HFFc6 (cell line): Measurements from ENCODE around the gene ACACB. TPM values are rescaled to one million over a fixed set of nuclear protein-coding genes. Genes with fewer than 3 reads are reported as not detected.

Source experiments
- DNase-seq: peaks from one replicate; pipeline ENCODE4 v3.0.0-alpha.2; 2018
- H3K27ac Mint-ChIP-seq: 2 replicates; pipeline ENCODE4 v1.8.0; 2020; ENCODE audit warnings: mild to moderate bottlenecking, mixed read lengths
- H3K27me3 Mint-ChIP-seq: 2 replicates; pipeline ENCODE4 v1.8.0; 2021; ENCODE audit warnings: mild to moderate bottlenecking, moderate library complexity, mixed read lengths; ENCODE audit not compliant: insufficient read depth
- H3K36me3 Mint-ChIP-seq: 2 replicates; pipeline ENCODE4 v1.8.0; 2021; ENCODE audit warnings: low read depth, mixed read lengths
- H3K4me1 Mint-ChIP-seq: 2 replicates; pipeline ENCODE4 v1.8.0; 2020; ENCODE audit warnings: low read depth, mixed read lengths
- H3K4me3 Mint-ChIP-seq: 2 replicates; pipeline ENCODE4 v1.8.0; 2020; ENCODE audit warnings: mild to moderate bottlenecking, moderate library complexity, mixed read lengths
- H3K9me3 Mint-ChIP-seq: 2 replicates; pipeline ENCODE4 v1.8.0; 2020; ENCODE audit warnings: mild to moderate bottlenecking, mixed read lengths
- total RNA-seq, 6 experiments: library from RNA; stranded (reverse); fragmentation: NEBNext Ultra II Directional; extraction: Animal tissue kit (Norgen Biotek cat#: 25700); gene quantifications; 2 replicates in 1 of 6; 3 replicates in 5 of 6; pipeline ENCODE4 v1.2.3, GENCODE V29; 2021
- TF ChIP-seq, protein P1 (sequence below): fragments of 200-600 bp; sonication (generic); IDR thresholded peaks from 2 replicates; pipeline ENCODE4 v1.5.0; 2021; ENCODE audit warnings: antibody characterized with exemption, mild to moderate bottlenecking

Gene ACACB
- total RNA-seq, 6 experiments from 2014 or later, result 1.0 to 2.1 (median 1.3) TPM

DNA sequence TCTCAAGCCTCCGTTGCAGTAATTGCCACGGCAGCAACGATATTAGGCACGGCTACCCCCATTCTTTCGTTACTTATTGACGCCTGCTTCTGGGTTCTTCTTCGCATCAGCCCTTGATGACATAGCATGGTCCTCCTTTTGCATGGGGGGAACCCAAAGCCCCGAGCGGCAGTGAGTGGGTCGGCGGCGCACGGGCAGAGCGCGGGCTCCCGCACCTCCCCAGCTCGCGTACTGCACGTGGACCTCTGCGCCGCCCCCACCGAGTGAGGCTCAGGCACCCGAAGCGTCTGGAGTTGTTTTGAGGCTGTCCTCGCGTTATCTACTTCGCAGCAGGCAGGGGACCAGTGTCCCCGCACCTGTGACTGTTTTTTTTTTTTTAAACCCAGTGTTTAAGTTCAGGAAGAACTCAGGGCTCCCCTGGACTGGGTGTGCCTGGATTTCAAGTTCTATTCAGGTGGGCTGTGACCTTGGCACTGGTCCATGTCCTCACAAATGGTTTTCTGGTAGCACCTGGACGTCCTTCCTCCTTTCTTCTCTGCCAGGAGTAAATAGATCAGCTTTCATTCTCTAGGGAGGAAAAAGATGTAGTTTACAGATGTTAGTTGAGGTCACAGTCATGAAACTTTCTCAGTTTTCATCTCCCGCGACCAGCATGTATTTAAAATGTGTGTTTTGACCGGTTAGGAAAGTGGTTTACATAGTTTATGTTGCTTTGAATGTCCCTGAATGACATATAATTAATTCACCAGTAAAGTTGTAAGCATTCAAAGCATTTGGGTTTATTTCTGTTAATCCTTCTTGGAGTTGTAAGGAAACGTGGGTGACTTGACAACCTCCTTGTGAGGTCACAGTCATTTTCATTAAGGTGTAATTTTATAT, 194.1 kb downstream of the ACACB start:
- Mint-ChIP-seq H3K9me3 (no peaks in the 10 kb centered on the region), H3K4me1 (peaks cover 6% of the 10 kb centered on the region; the same call in 1 of the 2 replicates), H3K27me3 (peaks cover 53% of the 10 kb centered on the region), H3K36me3 (no peaks in the 10 kb centered on the region), H3K4me3 (no peak overlapping the region), H3K27ac (no peak overlapping the region)
- TF ChIP-seq, protein P1, sequence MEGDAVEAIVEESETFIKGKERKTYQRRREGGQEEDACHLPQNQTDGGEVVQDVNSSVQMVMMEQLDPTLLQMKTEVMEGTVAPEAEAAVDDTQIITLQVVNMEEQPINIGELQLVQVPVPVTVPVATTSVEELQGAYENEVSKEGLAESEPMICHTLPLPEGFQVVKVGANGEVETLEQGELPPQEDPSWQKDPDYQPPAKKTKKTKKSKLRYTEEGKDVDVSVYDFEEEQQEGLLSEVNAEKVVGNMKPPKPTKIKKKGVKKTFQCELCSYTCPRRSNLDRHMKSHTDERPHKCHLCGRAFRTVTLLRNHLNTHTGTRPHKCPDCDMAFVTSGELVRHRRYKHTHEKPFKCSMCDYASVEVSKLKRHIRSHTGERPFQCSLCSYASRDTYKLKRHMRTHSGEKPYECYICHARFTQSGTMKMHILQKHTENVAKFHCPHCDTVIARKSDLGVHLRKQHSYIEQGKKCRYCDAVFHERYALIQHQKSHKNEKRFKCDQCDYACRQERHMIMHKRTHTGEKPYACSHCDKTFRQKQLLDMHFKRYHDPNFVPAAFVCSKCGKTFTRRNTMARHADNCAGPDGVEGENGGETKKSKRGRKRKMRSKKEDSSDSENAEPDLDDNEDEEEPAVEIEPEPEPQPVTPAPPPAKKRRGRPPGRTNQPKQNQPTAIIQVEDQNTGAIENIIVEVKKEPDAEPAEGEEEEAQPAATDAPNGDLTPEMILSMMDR, result no peak
- no peak for DNase-seq

Other genes starting within 250 kb of the ACACB start
- not detected for gene DAO, start 236.5 kb upstream of the ACACB start, total RNA-seq
- gene SVOP, start 95.5 kb upstream of the ACACB start, total RNA-seq, result not detected
- gene USP30, start 64.0 kb upstream of the ACACB start, total RNA-seq, result 10 to 100 TPM in 4 of 6 experiments, 1 to 10 TPM in 2; 8.0 to 11.7 (median 10.4) TPM
- gene ALKBH2, start 23.1 kb upstream of the ACACB start, total RNA-seq, result 10 to 100 TPM; 12.3 to 17.1 (median 13.3) TPM
- 10 to 100 TPM; 19.3 to 30.4 (median 21.8) TPM for gene UNG, start 19.0 kb upstream of the ACACB start, total RNA-seq
- not detected for gene FOXN4, start 192.7 kb downstream of the ACACB start, total RNA-seq
- not detected for gene MYO1H, start 231.3 kb downstream of the ACACB start, total RNA-seq